NOMO-1 treated with DMSO at 0.1 percent for 48 hours (cell line): ENCODE results near the gene DAB2.
A peak's percentile ranks its signal among the peaks of the same experiment; 100 is the strongest.

ENCODE experiments used
- DNase-seq: peaks from one replicate; lab custom pipeline; 2025; ENCODE audit not compliant: unreplicated experiment; lab: John Stamatoyannopoulos, UW

DAB2 gene

GRCh38 chr5:39424736-39425637 is at the start of gene DAB2:
TSS of gene DAB2 (minus strand) at chr5:39424980. CDS start at chr5:39394320, 30,660 bp downstream.
- peak; percentile 74 for DNase-seq

DNA sequence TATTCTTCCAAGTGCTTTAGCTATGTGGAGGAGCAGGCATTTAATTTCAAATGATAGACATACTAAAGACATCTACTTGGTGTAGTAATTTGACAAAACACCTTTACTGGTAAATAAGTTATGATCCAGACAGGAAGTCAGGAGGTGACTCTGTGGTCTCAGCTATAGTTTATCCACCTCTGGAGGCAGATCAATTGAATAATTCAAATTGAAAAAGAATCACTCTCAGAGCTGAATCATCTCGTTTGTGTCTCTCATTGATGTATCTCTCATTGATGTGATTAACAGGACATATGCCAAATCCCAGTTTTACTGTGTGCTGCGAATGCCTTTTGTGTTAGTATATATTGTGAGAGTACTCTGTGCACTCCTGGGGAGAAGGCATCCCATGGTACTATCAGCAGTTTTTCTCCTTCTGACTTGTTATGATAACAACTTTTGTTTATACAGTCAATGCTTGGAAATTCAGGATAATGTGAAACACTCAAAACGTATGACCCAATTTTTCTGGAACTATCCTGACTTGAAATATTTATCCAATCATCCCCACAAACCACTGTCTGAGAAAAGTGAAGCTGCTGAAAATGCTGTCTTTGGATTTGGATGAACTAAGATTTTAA is 48.5 kb upstream of the DAB2 start:
- DNase-seq, result no peak

DNA sequence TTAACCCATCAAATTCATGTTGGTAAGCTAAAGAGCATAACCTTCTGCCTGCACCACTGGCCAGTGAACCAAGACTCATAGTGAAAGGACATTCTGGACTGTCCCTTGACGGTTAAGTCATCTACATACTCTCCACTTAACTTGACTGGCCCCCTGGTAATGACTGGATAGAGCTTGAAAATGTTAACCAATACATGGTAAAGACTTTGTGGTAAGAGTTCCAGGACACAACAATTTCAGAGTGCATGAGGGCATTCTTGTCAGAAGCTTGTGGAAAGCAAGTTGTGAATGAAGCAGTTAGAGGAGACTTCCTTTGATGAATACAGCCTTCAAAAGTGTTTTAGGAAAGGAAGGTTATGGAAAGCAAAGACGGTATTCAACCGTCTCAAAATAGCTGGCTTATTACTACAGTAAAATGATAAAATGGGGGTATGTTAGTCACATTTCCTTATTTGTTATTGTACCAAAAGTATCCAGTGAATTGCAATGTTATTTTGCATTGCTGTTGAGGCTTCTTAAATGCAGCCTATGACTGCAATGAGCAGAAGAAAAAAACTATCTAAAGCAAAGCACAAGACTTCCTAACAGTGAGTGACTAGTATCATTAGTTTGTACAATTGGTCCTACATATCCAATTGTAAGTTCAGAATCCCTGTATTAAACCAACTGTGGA is 47.2 kb upstream of the DAB2 start:
- no peak for DNase-seq

DNA sequence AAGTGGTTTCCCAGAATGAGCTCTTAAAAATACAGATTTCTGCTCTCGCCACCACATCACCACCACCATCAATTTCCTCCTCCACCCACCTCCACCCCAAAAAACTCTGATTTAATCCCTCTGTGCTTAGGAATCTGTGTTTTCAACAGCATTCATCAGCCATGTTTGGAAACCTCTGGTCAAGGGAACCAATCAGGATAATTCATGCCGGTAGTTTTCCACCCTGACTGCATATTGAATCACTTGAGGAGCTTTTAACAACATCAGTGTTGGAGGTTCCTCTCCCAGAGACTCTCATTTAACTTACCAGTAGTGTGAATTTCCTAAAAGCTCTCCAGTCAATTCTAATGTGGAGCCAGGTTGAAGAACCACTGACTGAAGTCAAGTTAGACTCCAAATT is 46.0 kb upstream of the DAB2 start:
- DNase-seq, result no peak

DNA sequence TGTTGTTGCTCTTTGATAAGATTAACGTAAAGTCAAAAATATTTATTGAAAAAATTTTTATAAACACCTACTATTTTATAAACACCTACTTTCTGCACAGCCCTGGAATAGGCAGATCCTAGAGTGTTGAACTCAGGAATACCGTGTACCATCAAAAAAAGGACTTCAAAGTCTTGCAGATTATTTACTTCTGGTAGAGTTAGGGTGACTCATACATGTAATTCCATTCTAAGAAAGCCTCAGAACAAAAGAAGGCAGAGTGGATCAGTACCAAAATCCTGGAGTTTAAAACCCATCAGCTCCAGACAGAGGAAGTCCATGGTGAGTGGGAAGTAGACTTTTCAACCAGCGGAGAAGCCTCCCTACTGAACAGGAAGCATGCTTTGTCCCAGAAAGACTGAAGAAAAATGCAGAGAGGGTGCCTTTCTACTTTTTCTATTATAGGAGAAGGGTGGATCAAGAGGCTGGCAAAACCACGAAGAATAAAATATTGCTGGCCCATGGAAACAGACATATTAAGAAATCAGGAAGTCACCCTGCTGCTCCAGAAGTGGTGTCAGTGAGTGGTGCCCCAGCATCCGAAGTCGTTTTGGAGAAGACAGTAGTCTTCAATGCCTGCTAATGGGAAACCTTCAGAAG is 45.1 kb upstream of the DAB2 start:
- peak; percentile 49 for DNase-seq

DNA sequence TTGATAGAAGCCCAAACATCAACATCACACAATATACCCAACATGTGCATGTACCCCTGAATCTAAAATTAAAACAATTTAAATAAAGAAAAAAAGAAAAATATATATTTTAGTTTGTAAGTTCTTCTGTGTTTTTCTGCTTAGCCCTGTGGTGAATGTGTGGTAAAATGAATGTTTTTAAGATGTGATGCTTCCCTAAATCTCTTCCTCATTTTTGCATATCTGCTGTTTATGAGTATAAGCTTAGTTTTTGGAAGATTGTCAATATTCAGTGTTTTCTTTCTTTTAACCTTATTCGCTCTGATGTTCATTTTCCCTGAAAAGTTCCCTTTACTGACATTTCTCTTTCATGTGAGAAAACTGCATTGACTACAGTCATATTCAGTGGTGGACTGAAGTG is 44.4 kb upstream of the DAB2 start:
- peak; percentile 87 for DNase-seq

- DNase-seq, result peak; percentile 98
Observed at GRCh38 chr5:39466846-39467245, 42.1 kb upstream of the DAB2 start.

DNA sequence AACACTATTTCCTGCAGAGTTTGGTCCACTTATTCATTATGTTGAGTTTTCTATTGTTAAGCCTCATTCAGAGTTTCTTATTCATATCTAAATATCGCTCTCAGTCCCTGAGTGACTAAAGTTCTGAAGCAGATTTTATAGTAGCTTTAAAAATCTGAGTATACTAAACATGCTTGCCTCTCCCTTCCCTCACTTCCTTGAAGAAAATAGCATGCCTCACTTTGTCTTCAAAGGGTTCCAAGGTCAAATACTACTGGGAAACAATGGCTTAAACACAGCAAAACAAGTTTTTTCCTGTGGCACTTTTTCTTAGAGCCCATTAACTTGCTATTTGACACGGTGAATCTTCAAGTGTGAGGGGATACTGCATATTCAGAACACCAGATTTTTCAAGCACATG is 41.1 kb upstream of the DAB2 start:
- no peak for DNase-seq

DNA sequence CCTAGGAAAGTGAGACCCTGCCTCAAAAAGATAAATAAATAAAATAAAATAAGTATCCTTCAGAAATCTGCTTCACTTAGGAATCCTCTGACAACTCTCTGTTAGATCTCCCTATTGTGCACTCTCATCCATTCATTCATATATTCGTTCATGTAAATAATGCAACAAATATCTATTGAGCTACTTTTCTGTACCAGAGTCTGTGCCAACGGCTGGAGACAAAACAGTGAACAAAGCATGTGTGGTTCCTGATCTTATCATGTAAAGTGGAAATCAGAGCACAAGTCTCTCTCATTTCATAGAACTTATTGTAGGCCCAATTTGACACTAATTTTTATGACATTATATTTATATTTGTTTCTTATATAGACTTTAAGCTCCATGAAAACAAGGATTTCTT is 40.3 kb upstream of the DAB2 start:
- no peak for DNase-seq

- DNase-seq, result peak; percentile 48
Observed at GRCh38 chr5:39464088-39464487, 39.3 kb upstream of the DAB2 start.

- no peak for DNase-seq
Observed at GRCh38 chr5:39462211-39462610, 37.4 kb upstream of the DAB2 start.

DNA sequence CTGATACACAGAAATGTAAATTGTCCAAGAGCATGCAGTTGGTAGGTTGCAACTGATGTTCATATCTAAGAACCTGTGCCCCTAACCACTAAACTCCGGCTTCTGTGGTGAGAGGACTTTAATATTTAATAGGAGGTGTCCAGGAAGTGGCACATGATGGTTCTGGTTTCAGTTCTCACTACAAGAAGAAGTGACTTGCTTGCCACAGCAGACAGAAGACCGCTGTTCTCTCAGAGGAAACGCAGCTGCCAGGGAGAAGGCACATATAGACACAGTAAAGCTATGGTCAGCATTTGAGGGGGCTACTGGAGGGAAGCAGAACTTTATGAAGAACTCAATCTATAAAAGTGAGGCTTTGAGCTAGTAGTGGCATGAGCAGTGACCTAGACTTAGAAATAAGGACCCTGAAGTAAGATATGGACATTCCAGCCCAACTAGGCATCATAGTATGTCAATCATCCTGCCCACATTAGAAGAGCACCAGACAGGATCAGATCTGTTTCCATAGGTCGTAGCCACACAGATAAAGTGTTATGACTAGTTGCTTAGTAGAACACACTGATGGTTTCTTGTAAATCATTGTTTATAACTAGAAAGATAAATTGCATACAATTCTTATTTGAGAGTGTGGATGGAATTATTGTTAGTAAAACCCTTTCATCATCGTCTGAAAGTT is 36.4 kb upstream of the DAB2 start:
- DNase-seq, result peak; percentile 100

DNA sequence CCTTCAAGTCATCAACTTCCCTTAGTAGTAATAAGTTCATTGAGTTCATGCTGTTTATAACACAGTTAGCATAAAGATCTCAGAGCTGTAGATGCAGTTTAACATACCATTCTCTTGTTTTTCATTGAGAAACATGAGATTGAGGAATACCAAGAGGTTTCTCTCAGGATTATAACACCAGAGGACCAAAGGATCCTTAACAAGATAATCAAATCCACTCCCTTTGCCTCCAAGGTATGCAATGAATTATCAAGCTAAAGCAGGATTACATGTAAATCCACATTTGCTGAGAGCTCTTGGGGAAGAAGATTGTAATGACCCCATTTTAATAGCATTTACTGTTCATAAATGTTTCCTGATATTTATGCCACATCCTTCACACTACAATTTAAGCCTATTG is 35.1 kb upstream of the DAB2 start:
- DNase-seq, result no peak

DNA sequence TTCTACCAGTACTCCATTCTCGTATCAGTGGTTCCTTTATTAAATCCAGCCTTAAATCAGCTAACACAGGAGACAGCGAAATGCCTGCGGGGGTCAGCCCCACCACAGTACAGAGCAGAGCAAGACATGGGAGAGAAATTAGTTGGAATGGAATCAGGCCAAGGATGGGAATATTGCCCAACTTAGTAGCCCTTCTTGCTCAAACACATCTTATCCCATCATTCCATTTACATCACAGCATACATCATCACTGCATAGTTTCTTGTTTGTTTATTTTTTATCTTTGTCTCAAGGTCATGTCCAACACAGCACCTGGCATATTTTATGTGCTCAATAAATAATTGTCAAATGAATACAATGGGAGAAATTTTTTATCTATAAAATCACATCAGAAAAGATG is 34.3 kb upstream of the DAB2 start:
- DNase-seq, result no peak

- peak; percentile 79 for DNase-seq
Observed at GRCh38 chr5:39455645-39456044, 30.9 kb upstream of the DAB2 start.

GRCh38 chr5:39453606-39454005 is 28.8 kb upstream of the DAB2 start:
- DNase-seq, result no peak

GRCh38 chr5:39452846-39453245 is 28.1 kb upstream of the DAB2 start:
- no peak for DNase-seq

- no peak for DNase-seq
Observed at GRCh38 chr5:39451276-39451941, 26.6 kb upstream of the DAB2 start.

GRCh38 chr5:39450487-39450886 is 25.7 kb upstream of the DAB2 start:
- DNase-seq, result no peak

- no peak for DNase-seq
Observed at GRCh38 chr5:39449591-39449990, 24.8 kb upstream of the DAB2 start.
